Right lung (tissue), 10 donors: ENCODE measurements around the gene SLITRK3. TPM values are rescaled to one million over a fixed set of nuclear protein-coding genes. Genes with fewer than 3 reads are reported as not detected.

Experiments
- DNase-seq, 2 donors: peaks; one replicate each; pipeline ENCODE4 v3.0.0-alpha.2; 2013
- long read RNA-seq, 8 donors: transcript quantifications; one replicate each; lab custom pipeline, GENCODE V29; 2026
- polyA plus RNA-seq, 5 donors: library from polyadenylated mRNA; unstranded; fragments of 120-200 nt; gene quantifications; one replicate each; pipeline versions ENCODE4 v1.2.1 to v1.2.3, GENCODE V29; 2013; ENCODE audit warnings: inconsistent platforms in 1 of 5, low replicate concordance in 1 of 5; ENCODE audit not compliant: insufficient read length in 5 of 5, insufficient read depth in 1 of 5

SLITRK3 gene
- under 1 TPM in 3 of 5 donors, not detected in 2; 0.04 to 0.10 (median 0.06) TPM for polyA plus RNA-seq
- long read RNA-seq, donor 1, result 0 reads
- long read RNA-seq, donor 2, result 0 reads
- long read RNA-seq, donor 3, result 0 reads
- long read RNA-seq, donor 4, result 0 reads
- long read RNA-seq, donor 5, result 0 reads
- long read RNA-seq, donor 6, result 0 reads
- long read RNA-seq, donor 7, result 0 reads
- long read RNA-seq, donor 8, result 0 reads

GRCh38 chr3:165195640-165196576 is at the start of gene SLITRK3:
Gene SLITRK3, minus strand, starts transcription at chr3:165196384. Its CDS starts 5,554 bp downstream, at chr3:165190830.
- no peak for DNase-seq

DNA sequence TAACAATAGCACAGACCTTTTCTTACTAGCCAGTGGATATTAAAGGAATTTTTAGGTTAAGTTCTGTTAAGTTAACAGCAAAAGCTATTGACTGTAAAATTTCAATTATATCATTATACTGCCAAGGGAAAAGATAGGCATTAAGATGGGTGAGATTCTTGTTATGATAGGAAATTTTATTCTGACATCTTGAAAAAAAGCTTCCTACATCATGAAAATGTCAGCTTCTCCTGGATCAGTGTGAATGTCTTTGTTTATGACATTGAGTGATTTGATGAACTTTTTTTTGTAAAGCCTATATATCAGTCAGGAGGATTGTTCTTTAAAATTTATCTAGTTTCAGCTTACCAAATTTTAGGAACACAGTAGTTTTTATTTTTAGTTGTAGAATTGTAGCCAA is 47.4 kb upstream of the SLITRK3 start:
- no peak for DNase-seq

GRCh38 chr3:165233501-165234195 is 37.5 kb upstream of the SLITRK3 start:
- no peak for DNase-seq

GRCh38 chr3:165225604-165226003 is 29.4 kb upstream of the SLITRK3 start:
- no peak for DNase-seq

DNA sequence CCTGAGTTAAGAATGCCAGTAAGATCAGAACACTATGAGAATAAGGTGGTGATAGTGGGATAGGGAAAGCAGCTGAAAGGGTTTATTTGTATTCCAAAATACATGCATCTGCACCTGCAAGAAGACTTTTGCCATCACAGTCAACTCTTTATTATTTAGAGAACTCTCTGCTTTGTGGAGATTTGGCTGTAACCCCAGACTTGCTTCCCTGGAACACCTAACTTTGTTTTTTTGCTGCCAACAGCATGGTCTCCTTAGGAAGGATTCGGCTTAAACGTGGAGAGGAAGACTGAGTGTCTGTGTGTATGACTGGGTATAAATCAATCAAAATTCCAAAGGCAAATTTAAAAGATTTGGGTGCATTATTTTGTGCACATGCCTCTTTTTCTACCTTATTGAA is 21.6 kb upstream of the SLITRK3 start:
- no peak for DNase-seq

GRCh38 chr3:165212580-165212979 is 16.4 kb upstream of the SLITRK3 start:
- DNase-seq, result no peak

DNA sequence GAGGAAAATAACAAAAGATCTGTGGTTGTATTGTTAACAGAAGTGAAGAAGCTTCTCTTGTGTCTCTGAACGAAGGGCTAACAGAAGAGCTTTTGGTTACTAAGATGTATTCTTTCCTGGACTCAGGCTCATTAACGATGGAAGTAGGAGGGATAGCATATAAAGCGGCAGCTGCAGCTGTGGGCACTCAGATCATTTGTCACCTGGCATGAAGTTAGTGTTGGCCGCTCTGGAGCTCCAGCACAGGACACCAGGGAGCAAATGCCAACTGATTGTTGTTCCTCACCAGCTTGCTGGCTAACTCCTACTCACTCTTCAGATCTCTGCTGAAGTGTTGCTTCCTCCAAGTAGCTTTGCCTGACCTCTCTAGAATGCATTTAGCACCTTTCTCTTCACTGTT is 15.5 kb upstream of the SLITRK3 start:
- DNase-seq, result no peak

DNA sequence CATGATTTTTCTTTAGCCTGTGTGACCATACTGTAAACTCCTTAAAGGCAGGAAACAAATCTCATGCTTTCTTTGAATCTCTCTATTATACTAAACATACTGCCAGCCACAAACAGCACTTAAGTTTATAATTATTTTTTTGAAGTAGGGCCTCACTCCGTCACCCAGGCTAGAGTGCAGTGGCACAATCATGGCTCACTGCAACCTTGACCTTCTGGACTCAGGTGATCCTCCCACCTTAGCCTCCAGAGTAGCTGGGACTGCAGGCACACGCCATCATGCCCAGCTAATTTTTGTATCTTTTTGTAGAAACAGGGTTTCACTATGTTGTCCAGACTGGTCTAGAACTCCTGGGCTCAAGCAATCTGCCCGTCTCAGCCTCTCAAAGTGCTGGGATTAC is 14.5 kb upstream of the SLITRK3 start:
- no peak for DNase-seq

DNA sequence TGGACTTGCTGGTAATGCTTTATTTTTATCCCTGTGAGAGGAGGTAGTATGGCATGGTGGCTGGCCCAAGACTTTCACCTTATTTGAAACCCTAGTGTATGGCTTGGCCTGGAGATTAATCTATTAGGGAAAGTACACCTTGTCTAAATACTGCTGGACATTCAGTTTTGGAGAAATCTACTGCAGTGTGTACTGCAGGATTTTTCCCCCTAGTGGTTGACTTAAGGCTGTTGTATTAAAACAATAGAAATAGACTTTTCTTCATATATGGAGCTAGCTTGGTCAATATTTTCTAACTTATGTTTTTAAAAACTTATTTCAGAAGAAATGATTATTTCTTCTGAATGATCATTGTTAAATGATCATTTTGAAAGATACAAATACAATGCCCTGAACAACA is 13.9 kb upstream of the SLITRK3 start:
- no peak for DNase-seq

DNA sequence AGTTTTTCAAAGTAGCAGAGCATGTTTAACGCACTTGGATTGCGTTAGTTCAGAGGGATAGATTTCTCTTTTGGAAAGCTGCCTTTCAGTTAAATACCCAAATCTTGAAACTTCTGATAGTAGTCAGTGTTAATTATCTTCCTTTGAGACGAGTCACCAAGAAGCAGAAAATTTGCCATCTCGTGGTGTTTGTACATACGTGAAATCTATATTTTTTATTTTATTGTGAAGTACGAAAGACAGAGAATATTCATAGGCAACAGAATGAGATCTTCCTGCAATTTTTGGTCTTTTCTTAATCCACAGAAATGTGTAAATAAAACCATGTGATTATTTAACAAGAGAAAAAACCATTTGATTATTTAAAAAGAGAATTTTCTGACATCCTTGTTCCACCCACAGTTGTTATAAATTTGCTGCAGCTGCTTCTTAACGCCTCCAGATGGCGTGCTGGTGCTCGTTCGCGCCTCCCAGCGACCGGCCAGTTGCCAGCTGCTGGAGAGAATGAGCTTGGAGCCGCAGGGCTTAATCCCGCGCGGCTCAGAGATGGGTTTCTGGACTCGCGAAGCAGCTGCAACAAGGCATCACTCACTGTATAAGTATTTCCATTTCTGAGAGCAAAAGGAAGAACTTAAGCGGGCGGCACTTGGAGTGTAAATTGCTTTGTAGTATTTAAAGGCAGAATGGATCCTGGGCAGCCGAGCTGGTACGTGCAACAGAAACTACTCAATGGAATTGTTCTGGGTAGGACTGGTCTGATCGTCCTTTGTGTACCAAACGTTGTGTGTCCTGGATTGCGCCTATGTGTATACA is 10.5 kb upstream of the SLITRK3 start:
- DNase-seq, result peak; percentile 76 to 81

DNA sequence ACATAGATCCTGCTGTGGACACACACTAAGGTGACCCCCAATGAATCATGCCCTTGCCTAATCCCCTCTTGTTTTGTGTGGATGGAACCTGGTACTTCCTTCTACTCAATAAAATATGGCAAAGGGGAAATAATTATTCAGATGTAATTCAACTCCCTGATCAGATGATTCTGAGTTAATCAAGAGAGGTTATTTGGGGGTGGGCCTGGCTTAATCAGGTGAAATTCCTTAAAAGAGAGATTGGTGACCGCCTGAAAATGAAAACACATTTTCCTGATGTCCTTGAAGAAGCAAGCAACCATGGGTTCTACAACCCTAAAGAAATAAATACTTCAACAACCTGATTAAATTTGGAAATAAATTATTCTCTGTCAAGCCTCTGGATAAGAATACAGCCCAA is 8.3 kb upstream of the SLITRK3 start:
- no peak for DNase-seq

GRCh38 chr3:165202995-165203394 is 6.8 kb upstream of the SLITRK3 start:
- no peak for DNase-seq

DNA sequence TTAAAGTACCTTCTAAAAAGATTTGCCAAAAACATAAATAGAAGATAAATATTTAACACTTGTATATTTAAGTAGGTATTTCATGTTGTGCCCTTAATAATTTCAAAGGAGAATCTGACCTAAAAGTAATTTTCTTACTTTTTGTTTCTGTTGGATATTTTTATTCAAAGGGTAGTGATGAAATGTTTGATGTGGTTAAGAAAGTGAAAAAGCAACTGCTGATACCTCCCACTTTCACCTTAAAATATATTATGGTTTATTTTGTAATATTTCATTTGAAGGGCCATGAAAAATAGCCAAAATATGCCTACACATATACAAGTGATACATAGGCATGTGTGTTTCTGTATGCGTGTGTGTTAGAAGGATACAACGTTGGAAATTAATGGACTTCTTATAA is 5.8 kb upstream of the SLITRK3 start:
- no peak for DNase-seq

DNA sequence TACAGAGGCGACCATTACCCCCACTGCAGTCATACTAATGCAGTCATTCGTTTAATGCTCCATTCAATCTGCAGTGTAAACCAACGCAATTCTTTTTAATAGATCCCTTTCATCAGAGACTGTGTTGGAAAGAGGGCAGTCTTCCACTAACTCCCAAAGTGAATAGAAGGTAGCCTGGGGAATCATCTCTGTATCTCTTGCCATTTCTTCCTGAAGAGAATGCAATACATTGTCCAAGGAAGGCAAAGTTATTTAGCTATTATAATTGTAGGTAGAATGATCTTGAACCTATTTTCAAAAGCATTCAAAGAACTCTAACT is 1.3 kb upstream of the SLITRK3 start:
- DNase-seq, result no peak

- no peak for DNase-seq
Measured at GRCh38 chr3:165196577-165197480, 645 bp upstream of the SLITRK3 start.

- DNase-seq, result no peak
Measured at GRCh38 chr3:165195241-165195639, 944 bp downstream of the SLITRK3 start.

- DNase-seq, result no peak
Measured at GRCh38 chr3:165194511-165195240, 1.5 kb downstream of the SLITRK3 start.

DNA sequence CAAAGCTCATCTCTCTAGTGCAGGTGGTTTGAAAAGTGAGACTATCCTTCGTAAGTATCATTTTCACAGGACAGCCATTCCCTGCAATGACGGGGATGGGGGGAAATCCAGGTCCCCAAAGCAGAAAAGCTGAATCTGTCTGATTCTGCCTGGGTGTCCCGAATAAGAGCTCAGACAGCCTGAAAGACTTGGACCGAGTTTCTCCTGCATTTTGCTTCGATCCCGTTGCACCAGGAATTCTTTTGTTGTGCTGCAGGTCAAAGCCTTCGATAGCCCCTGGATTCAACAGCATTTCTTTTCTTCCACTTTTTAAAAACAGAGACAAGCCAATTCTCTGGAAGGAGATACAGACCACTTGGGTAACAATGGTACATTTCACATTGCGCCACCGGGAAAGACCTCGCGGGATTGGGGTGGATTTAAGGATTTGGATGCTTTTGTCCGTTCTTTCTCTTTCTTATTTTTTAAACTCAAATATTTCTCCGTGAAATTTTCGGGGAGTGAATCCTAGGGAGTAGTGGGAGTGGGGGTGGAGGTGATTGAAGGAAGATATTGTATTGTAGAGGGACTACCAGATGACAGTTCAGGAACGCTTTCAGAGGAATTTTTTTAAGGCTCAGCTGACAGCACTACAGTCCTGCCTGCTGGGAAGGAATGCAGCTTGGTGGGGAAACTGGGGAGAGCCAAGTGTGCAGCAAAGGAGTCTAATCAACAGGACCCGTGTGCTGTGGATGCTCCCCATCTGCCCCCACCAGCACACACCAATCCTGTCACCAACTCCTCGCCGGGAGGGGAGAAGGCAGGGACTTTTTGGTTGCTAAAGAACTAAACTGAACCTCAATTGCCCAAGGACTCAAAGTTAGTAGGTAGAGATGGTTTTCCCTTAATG is 2.6 kb downstream of the SLITRK3 start:
- DNase-seq, result no peak

- DNase-seq, result no peak
Measured at GRCh38 chr3:165192610-165193192, 3.5 kb downstream of the SLITRK3 start.
